ENCODE measurements around the gene DDOST. TPM values are rescaled to one million over a fixed set of nuclear protein-coding genes. Genes with fewer than 3 reads are reported as not detected.

Gene DDOST
- total and polyA plus RNA-seq, 10 of the 15 experiments (the other 5 are each of a cell fraction or from before 2014, with no cell fraction given): 100 to 274 (median 201) TPM

DNA sequence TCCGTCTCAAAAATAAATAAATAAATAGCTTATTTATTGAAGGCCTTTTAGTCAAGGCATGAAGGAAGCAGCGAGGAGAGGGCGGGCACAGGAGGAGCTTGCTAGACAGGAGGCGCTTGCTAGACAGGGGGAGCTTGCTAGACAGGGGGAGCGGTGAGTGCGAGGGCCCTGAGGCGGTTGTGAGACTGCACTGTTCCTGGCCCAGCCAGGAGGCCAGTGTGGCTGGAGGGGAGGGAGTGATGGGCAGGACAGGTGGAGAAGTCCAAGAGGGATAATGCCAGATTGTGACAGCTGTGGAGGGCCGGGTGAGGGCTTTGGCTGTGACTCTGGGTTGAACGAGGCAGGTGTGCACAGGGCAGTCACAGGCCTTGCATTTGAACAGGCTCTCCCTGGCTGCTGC lies 38.4 kb upstream of the DDOST start:
- 68% methylated on average over 9 of the region's 9 CpGs for WGBS (ENCODE audit: insufficient coverage, insufficient replicate concordance, low lambda C conversion rate, missing lambda C conversion rate)
- in situ Hi-C loops (cut with MboI): loop anchor here (5.0 kb wide), 1 partner anchor 493 kb away; no protein-coding TSS in a partner anchor
- H2AFZ ChIP-seq (ENCODE audit: control insufficient read depth, low read depth, low read length): no peak overlapping the region
- no peaks in the 10 kb centered on the region for H3K27me3 ChIP-seq (replicated peaks in 1 of 2; ENCODE audit: control insufficient read depth in 2 of 2, insufficient read depth in 2 of 2, low read length in 1 of 2)
- FAIRE-seq (no peak), DNase-seq (ENCODE audit: low read depth, low spot score) (no peak), ATAC-seq (no peak)
- intact Hi-C loops (cut with micrococcal nuclease; ENCODE audit: unreplicated experiment): loop anchor here (10.0 kb wide), 1 partner anchor 285 kb away; no protein-coding TSS in a partner anchor
- H3K4me1 ChIP-seq (ENCODE audit: control insufficient read depth, insufficient read depth, low read length): peaks cover 6% of the 10 kb centered on the region
- CTCF ChIA-PET: interaction anchor here (0.6 to 3.3 kb wide), 4 partner anchors 20 to 791 kb away, joined by 3 to 14 read pairs (median 7); partner anchors contain the start of gene SH2D5
- no peak overlapping the region for H3K9ac ChIP-seq (ENCODE audit: control insufficient read depth, insufficient read depth, low read length)
- no peak for TF ChIP-seq TAF1 (IDR thresholded peaks at IDR 0.05; ENCODE audit: borderline replicate concordance, low read depth, low read length)
- TF ChIP-seq PAX8 (IDR thresholded peaks at IDR 0.05): no peak
- TF ChIP-seq, protein P1, sequence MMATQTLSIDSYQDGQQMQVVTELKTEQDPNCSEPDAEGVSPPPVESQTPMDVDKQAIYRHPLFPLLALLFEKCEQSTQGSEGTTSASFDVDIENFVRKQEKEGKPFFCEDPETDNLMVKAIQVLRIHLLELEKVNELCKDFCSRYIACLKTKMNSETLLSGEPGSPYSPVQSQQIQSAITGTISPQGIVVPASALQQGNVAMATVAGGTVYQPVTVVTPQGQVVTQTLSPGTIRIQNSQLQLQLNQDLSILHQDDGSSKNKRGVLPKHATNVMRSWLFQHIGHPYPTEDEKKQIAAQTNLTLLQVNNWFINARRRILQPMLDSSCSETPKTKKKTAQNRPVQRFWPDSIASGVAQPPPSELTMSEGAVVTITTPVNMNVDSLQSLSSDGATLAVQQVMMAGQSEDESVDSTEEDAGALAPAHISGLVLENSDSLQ (IDR thresholded peaks at IDR 0.05): no peak
- TF ChIP-seq, protein P2, sequence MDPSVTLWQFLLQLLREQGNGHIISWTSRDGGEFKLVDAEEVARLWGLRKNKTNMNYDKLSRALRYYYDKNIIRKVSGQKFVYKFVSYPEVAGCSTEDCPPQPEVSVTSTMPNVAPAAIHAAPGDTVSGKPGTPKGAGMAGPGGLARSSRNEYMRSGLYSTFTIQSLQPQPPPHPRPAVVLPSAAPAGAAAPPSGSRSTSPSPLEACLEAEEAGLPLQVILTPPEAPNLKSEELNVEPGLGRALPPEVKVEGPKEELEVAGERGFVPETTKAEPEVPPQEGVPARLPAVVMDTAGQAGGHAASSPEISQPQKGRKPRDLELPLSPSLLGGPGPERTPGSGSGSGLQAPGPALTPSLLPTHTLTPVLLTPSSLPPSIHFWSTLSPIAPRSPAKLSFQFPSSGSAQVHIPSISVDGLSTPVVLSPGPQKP (IDR thresholded peaks at IDR 0.05; ENCODE audit: low read depth, low read length): no peak
- TF ChIP-seq ZNF622 (IDR thresholded peaks at IDR 0.05): no peak
- TF ChIP-seq EED (IDR thresholded peaks at IDR 0.05; ENCODE audit: low read depth): no peak
- no peak for TF ChIP-seq FOXK2 (IDR thresholded peaks at IDR 0.05)
- no peak for TF ChIP-seq NR2F1 (conservative IDR thresholded peaks at IDR 0.05)
- no peak for TF ChIP-seq FOS (IDR thresholded peaks at IDR 0.05; ENCODE audit: borderline replicate concordance, extremely low read depth, insufficient read length)
- no peak for TF ChIP-seq CHD1 (IDR thresholded peaks at IDR 0.05; ENCODE audit: low read depth, low read length)
- no peak for TF ChIP-seq ATF7 (IDR thresholded peaks at IDR 0.05; ENCODE audit: low read depth)
- no peak for TF ChIP-seq MYC (IDR thresholded peaks at IDR 0.05; ENCODE audit: insufficient read depth, insufficient read length, insufficient replicate concordance, low read length, severe bottlenecking)
- no peak for TF ChIP-seq KAT2A (conservative IDR thresholded peaks at IDR 0.05; ENCODE audit: control insufficient read depth, low read depth, low read length)
- TF ChIP-seq BMI1 (IDR thresholded peaks at IDR 0.05; ENCODE audit: borderline replicate concordance): no peak
- TF ChIP-seq YY1 (IDR thresholded peaks at IDR 0.05; ENCODE audit: low read depth, low read length): no peak
- no peak for TF ChIP-seq RCOR1 (conservative IDR thresholded peaks at IDR 0.05; ENCODE audit: low read depth, low read length)
- TF ChIP-seq SREBF2 (IDR thresholded peaks at IDR 0.05; ENCODE audit: low read length): no peak
- TF ChIP-seq TCF12 (IDR thresholded peaks at IDR 0.05; ENCODE audit: low read depth, low read length): no peak
- RAD21 ChIA-PET (ENCODE audit: unreplicated experiment): interaction anchor here (1.1 to 1.2 kb wide), 2 partner anchors 288 to 669 kb away, joined by 3 read pairs; no protein-coding TSS in a partner anchor
- POLR2A ChIA-PET: no interaction called here
- H4K20me1 ChIP-seq (ENCODE audit: control insufficient read depth, insufficient read depth): no peaks in the 10 kb centered on the region
- H3K79me2 ChIP-seq (ENCODE audit: control insufficient read depth, insufficient read depth, low read length): no peaks in the 10 kb centered on the region
- BruUV-seq (replicated peaks): no TSS peak
- no peak overlapping the region for H3K4me3 ChIP-seq
- no peaks in the 10 kb centered on the region for H3K9me3 ChIP-seq (replicated peaks; ENCODE audit: control insufficient read depth, insufficient read depth, low read length)
- SMC1A ChIA-PET (ENCODE audit: uncharacterized antibody, unreplicated experiment): interaction anchor here (2.2 kb wide), 1 partner anchor 495 kb away, joined by 13 read pairs; no protein-coding TSS in a partner anchor
- no peak overlapping the region for H3K27ac ChIP-seq (ENCODE audit: control insufficient read depth, insufficient read depth)
- no peaks in the 10 kb centered on the region for H3K36me3 ChIP-seq (ENCODE audit: control insufficient read depth in 2 of 2, insufficient read depth in 2 of 2, low read length in 1 of 2)
- H3K4me2 ChIP-seq (ENCODE audit: control insufficient read depth, insufficient read depth): no peak overlapping the region
